Neural crest cell (in vitro differentiated cells): Measurements from ENCODE around the gene CEACAM16. TPM values are rescaled to one million over a fixed set of nuclear protein-coding genes. Genes with fewer than 3 reads are reported as not detected.
A peak's percentile ranks its signal among the peaks of the same experiment; 100 is the strongest.

ENCODE experiments used
- DNase-seq: peaks from one replicate; pipeline ENCODE4 v3.0.0; 2021; ENCODE audit warnings: low read depth, mixed read lengths, low spot score
- H3K27ac Mint-ChIP-seq: one replicate; pipeline ENCODE4 v1.8.0; 2021; ENCODE audit warnings: mild to moderate bottlenecking, mixed read lengths; ENCODE audit not compliant: unreplicated experiment
- H3K27me3 Mint-ChIP-seq: 2 replicates; pipeline ENCODE4 v1.8.0; 2021; ENCODE audit warnings: low read depth, mild to moderate bottlenecking, mixed read lengths
- H3K36me3 Mint-ChIP-seq: 2 replicates; pipeline ENCODE4 v1.8.0; 2021; ENCODE audit warnings: low read depth, mild to moderate bottlenecking, mixed read lengths
- H3K4me1 Mint-ChIP-seq: 2 replicates; pipeline ENCODE4 v1.8.0; 2021; ENCODE audit warnings: mixed read lengths
- H3K4me3 Mint-ChIP-seq: one replicate; pipeline ENCODE4 v1.8.0; 2021; ENCODE audit warnings: mild to moderate bottlenecking, mixed read lengths
- H3K9me3 Mint-ChIP-seq: 2 replicates; pipeline ENCODE4 v1.8.0; 2021; ENCODE audit warnings: mixed read lengths
- total RNA-seq: library from RNA; stranded (reverse); gene quantifications from 2 replicates; pipeline ENCODE4 v1.2.1, GENCODE V29; 2021
- TF ChIP-seq, protein P1 (sequence below): fragments of 200-600 bp; sonication (generic); conservative IDR thresholded peaks from 2 replicates; pipeline ENCODE4 v1.5.0; 2021; ENCODE audit warnings: antibody characterized with exemption, mild to moderate bottlenecking

Gene CEACAM16
- total RNA-seq, 1 donor from 2014 or later, result not detected

DNA sequence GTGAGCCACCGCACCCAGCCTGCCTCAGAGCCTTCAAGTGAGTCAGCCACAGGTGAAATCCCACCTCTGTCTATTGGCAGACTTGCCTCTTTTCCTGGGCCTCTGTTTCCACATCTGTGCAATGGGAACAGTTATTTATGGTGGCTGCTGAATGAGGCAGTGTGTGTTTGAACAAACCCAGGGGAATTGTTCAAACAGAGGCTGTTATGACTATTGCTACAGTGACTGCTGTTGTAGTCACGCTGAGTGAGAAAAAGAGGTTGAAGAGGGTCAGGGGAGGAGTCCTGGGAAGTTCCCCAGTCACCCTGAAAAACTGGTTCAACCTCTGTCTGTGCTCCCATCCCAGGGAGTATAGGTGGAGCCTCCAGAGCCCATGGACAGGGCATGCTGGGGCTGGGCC is 27.6 kb upstream of the CEACAM16 start, which contains the start of gene CEACAM19:
TSS of gene CEACAM19 (plus strand) at position 83 of the 400 bp plus-strand sequence. CDS start 450 bp downstream, outside the sequence.
- no peaks in the 10 kb centered on the region for H3K36me3 Mint-ChIP-seq
- H3K27ac Mint-ChIP-seq, result no peak within 1 kb of the TSS
- TF ChIP-seq, protein P1, sequence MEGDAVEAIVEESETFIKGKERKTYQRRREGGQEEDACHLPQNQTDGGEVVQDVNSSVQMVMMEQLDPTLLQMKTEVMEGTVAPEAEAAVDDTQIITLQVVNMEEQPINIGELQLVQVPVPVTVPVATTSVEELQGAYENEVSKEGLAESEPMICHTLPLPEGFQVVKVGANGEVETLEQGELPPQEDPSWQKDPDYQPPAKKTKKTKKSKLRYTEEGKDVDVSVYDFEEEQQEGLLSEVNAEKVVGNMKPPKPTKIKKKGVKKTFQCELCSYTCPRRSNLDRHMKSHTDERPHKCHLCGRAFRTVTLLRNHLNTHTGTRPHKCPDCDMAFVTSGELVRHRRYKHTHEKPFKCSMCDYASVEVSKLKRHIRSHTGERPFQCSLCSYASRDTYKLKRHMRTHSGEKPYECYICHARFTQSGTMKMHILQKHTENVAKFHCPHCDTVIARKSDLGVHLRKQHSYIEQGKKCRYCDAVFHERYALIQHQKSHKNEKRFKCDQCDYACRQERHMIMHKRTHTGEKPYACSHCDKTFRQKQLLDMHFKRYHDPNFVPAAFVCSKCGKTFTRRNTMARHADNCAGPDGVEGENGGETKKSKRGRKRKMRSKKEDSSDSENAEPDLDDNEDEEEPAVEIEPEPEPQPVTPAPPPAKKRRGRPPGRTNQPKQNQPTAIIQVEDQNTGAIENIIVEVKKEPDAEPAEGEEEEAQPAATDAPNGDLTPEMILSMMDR, result no peak
- H3K27me3 Mint-ChIP-seq, result no peaks in the 10 kb centered on the region
- H3K4me1 Mint-ChIP-seq, result no peaks in the 10 kb centered on the region
- no peak within 1 kb of the TSS for H3K4me3 Mint-ChIP-seq
- DNase-seq, result no peak
- H3K9me3 Mint-ChIP-seq, result no peaks in the 10 kb centered on the region

DNA sequence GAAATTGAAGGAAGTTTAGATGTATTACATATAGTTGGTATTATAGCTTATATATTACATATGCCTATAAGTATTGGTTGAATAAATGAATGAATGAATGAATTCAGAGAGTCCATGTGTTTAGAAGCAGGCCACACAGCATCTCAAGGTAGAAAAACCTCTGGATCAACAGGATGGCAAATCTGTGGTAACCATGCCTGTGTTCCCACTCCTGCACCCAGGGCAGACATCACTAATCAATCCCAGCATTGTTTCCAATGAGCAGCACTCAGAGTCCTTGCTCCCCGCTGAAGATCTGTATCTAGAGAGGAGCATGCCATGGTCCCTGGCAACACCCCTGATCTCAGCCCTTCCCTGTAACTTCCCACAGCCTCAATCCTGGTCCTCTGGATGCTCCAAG is 26.7 kb upstream of the CEACAM16 start:
- H3K27me3 Mint-ChIP-seq, result no peaks in the 10 kb centered on the region
- no peak for DNase-seq
- H3K36me3 Mint-ChIP-seq, result no peaks in the 10 kb centered on the region
- H3K4me3 Mint-ChIP-seq, result no peak overlapping the region
- H3K27ac Mint-ChIP-seq, result no peak overlapping the region
- H3K9me3 Mint-ChIP-seq, result no peaks in the 10 kb centered on the region
- TF ChIP-seq, protein P1, result no peak
- peaks cover 4% of the 10 kb centered on the region for H3K4me1 Mint-ChIP-seq

DNA sequence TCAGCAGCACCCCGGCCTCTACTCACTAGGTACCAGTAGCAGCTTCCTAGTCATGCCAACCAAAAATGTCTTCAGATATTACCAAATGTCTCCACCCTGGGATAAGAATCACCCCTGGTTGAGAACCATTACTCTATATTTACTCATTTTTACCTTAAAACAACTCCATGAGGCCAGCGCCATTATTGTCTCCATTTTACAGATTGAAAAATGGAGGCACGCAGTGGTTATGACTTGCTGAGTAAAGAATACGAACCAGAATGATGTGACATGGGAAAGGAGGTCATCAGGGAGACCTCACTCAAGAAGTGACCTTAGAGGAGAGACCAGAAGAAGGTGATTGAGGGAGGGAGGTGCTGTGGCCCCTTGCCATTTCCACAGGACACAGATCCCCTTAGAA is 25.4 kb upstream of the CEACAM16 start:
- DNase-seq, result no peak
- Mint-ChIP-seq H3K9me3 (no peaks in the 10 kb centered on the region), H3K27ac (no peak overlapping the region), H3K36me3 (no peaks in the 10 kb centered on the region), H3K27me3 (no peaks in the 10 kb centered on the region), H3K4me3 (no peak overlapping the region), H3K4me1 (peaks cover 8% of the 10 kb centered on the region)
- TF ChIP-seq, protein P1, result no peak

DNA sequence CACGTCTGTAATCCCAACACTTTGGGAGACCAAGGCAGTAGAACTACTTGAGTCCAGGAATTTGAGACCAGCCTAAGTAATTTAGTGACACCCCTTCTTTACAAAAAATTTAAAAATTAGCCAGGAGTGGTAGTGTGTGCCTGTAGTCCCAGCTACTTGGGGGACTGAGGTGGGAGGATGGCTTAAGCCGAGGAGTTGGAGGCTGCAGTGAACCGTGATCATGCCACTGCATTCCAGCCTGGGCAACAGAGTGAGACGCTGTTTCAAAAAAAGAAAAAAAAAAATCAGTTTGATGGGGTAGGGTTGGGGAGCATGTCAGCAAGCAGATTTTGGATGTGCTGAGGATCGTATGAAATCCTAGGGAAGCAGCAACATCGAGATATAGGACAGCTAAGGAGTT is 23.4 kb upstream of the CEACAM16 start:
- TF ChIP-seq, protein P1, result no peak
- H3K4me3 Mint-ChIP-seq, result no peak overlapping the region
- peaks cover 8% of the 10 kb centered on the region for H3K4me1 Mint-ChIP-seq
- no peaks in the 10 kb centered on the region for H3K36me3 Mint-ChIP-seq
- H3K27me3 Mint-ChIP-seq, result no peaks in the 10 kb centered on the region
- no peak overlapping the region for H3K27ac Mint-ChIP-seq
- DNase-seq, result no peak
- no peaks in the 10 kb centered on the region for H3K9me3 Mint-ChIP-seq

DNA sequence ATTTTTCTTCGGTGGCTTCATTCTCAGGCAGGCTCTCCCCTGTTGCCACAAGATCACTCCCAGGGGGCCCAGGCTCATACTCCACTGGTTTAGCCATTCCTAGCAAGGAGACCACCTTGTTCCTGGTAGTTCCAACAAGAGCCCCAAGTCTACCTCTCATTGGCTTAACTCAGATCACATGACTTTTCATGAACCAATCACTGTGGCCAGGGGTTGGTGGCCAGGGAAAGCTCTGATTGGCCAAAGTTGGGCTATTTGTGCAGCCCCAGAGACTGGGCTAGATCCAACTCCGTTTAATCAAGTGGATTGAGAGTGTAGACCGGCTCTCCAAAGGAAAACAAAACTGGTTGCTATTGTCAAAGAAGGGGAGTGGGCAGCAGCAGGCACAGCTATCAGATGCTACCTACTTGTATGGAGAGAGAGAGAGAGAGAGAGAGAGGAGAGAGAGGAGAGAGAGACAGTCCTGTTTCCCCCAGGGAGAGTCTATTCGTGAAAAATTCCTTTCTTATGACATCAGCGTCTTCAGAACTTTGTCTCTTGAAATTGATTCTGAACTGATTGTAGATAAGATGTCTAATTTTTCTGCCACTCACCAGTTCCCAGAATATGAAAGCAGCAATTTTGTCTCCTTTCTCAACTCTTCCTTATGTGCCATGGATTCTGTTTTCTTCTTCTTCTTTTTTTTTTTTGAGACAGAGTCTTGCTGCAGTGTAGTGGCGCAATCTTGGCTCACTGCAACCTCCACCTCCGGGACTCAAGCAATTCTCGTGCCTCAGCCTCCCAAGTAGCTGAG is 21.7 kb upstream of the CEACAM16 start:
- no peaks in the 10 kb centered on the region for H3K9me3 Mint-ChIP-seq
- H3K27ac Mint-ChIP-seq, result peak overlapping the region; percentile 79
- H3K36me3 Mint-ChIP-seq, result no peaks in the 10 kb centered on the region
- H3K4me3 Mint-ChIP-seq, result no peak overlapping the region
- TF ChIP-seq, protein P1, result no peak
- peaks cover 8% of the 10 kb centered on the region for H3K4me1 Mint-ChIP-seq
- no peaks in the 10 kb centered on the region for H3K27me3 Mint-ChIP-seq
- DNase-seq, result no peak
